WTC11 (cell line): ENCODE data around the gene TOMM5. TPM values are rescaled to one million over a fixed set of nuclear protein-coding genes. Genes with fewer than 3 reads are reported as not detected.

ENCODE experiments used
- ATAC-seq: fragments of 200-7000 bp; cut with Tn5 transposase; 2 replicates; pipeline ENCODE4 v1.10.0; 2021; ENCODE audit warnings: mild to moderate bottlenecking, moderate library complexity
- CTCF ChIA-PET: fragments of 300-600 bp; sonication (Branson Sonifier 250); formaldehyde crosslinking; loops from one replicate; lab custom pipeline; 2021; ENCODE audit warnings: antibody characterized with exemption; lab: Charles Lee
- POLR2A ChIA-PET: fragments of 350-600 bp; sonication (Branson Sonifier 250); formaldehyde crosslinking; loops from one replicate; lab custom pipeline; 2021; ENCODE audit warnings: antibody characterized with exemption; lab: Charles Lee
- DNase-seq: peaks from one replicate; pipeline ENCODE4 v3.0.0; 2021; ENCODE audit warnings: low spot score
- H3K27ac Mint-ChIP-seq: 2 replicates; pipeline ENCODE4 v1.8.0; 2021; ENCODE audit warnings: mixed read lengths
- H3K27me3 Mint-ChIP-seq: 2 replicates; pipeline ENCODE4 v1.8.0; 2021; ENCODE audit warnings: low read depth, mild to moderate bottlenecking, moderate library complexity, mixed read lengths
- H3K36me3 Mint-ChIP-seq: 2 replicates; pipeline ENCODE4 v1.8.0; 2021; ENCODE audit warnings: mixed read lengths
- H3K4me1 Mint-ChIP-seq: 2 replicates; pipeline ENCODE4 v1.8.0; 2022; ENCODE audit warnings: mixed read lengths
- H3K4me3 Mint-ChIP-seq: 2 replicates; pipeline ENCODE4 v1.8.0; 2021; ENCODE audit warnings: mild to moderate bottlenecking, moderate library complexity, mixed read lengths
- H3K9me3 Mint-ChIP-seq: 2 replicates; pipeline ENCODE4 v1.8.0; 2021; ENCODE audit warnings: mixed read lengths
- ATF1 ChIP-seq: sonication (generic); formaldehyde crosslinking; IDR thresholded peaks from 2 replicates; pipeline ENCODE4 v1.8.1; 2023; ENCODE audit warnings: mild to moderate bottlenecking, moderate library complexity, missing genetic modification reagents
- CREB1 ChIP-seq: sonication (generic); formaldehyde crosslinking; IDR thresholded peaks from 2 replicates; pipeline ENCODE4 v1.8.0; 2023; ENCODE audit warnings: mild to moderate bottlenecking, missing genetic modification reagents
- ETV6 ChIP-seq: sonication (generic); formaldehyde crosslinking; IDR thresholded peaks from 2 replicates; pipeline ENCODE4 v1.8.1; 2022; ENCODE audit warnings: mild to moderate bottlenecking, missing genetic modification reagents
- FOXJ3 ChIP-seq: sonication (generic); formaldehyde crosslinking; IDR thresholded peaks from 2 replicates; pipeline ENCODE4 v1.9.0; 2021; ENCODE audit warnings: missing genetic modification reagents, mild to moderate bottlenecking, borderline replicate concordance
- HMGA2 ChIP-seq: fragments of 250-450 bp; sonication (Bioruptor Pico); IDR thresholded peaks from 2 replicates; pipeline ENCODE4 v1.4.0; 2021; ENCODE audit warnings: mild to moderate bottlenecking, moderate library complexity
- IRF1 ChIP-seq: sonication (generic); formaldehyde crosslinking; IDR thresholded peaks from 2 replicates; pipeline ENCODE4 v1.8.0; 2023; ENCODE audit warnings: missing genetic modification reagents
- JUN ChIP-seq: sonication (generic); formaldehyde crosslinking; IDR thresholded peaks from 2 replicates; pipeline ENCODE4 v1.8.0; 2023; ENCODE audit warnings: mild to moderate bottlenecking, missing genetic modification reagents
- MAX ChIP-seq: sonication (generic); formaldehyde crosslinking; IDR thresholded peaks from 2 replicates; pipeline ENCODE4 v1.8.0; 2022; ENCODE audit warnings: mild to moderate bottlenecking, missing genetic modification reagents
- NFE2L1 ChIP-seq: sonication (generic); formaldehyde crosslinking; IDR thresholded peaks from 2 replicates; pipeline ENCODE4 v1.8.1; 2023; ENCODE audit warnings: missing genetic modification reagents
- NR3C1 ChIP-seq: sonication (generic); formaldehyde crosslinking; conservative IDR thresholded peaks from 2 replicates; pipeline ENCODE4 v1.8.1; 2023; ENCODE audit warnings: low read depth, mild to moderate bottlenecking, missing genetic modification reagents
- RORB ChIP-seq: fragments of 250-450 bp; sonication (Bioruptor Pico); IDR thresholded peaks from 2 replicates; pipeline ENCODE4 v1.9.0; 2021; ENCODE audit warnings: mild to moderate bottlenecking
- SMAD4 ChIP-seq: sonication (generic); formaldehyde crosslinking; IDR thresholded peaks from 2 replicates; pipeline ENCODE4 v1.8.0; 2022; ENCODE audit warnings: mild to moderate bottlenecking, missing genetic modification reagents
- TCF7 ChIP-seq: sonication (generic); formaldehyde crosslinking; IDR thresholded peaks from 2 replicates; pipeline ENCODE4 v1.8.0; 2022; ENCODE audit warnings: mild to moderate bottlenecking, low read depth, missing genetic modification reagents, moderate library complexity
- ZMAT4 ChIP-seq: fragments of 250-450 bp; sonication (Bioruptor Pico); IDR thresholded peaks from 2 replicates; pipeline ENCODE4 v1.9.0; 2021; ENCODE audit warnings: mild to moderate bottlenecking
- ZNF138 ChIP-seq: sonication (generic); formaldehyde crosslinking; conservative IDR thresholded peaks from 2 replicates; pipeline ENCODE4 v1.8.1; 2022; ENCODE audit warnings: mild to moderate bottlenecking, moderate library complexity, missing genetic modification reagents
- ZNF396 ChIP-seq: fragments of 250-450 bp; sonication (Bioruptor Pico); IDR thresholded peaks from 2 replicates; pipeline ENCODE4 v1.8.0; 2021; ENCODE audit warnings: mild to moderate bottlenecking, moderate library complexity, borderline replicate concordance
- ZNF532 ChIP-seq: fragments of 250-450 bp; sonication (Bioruptor Pico); IDR thresholded peaks from 2 replicates; pipeline ENCODE4 v1.9.0; 2021; ENCODE audit warnings: mild to moderate bottlenecking, borderline replicate concordance
- total RNA-seq: library from RNA; stranded (reverse); gene quantifications from 3 replicates; pipeline ENCODE4 v1.2.3, GENCODE V29; 2021
- TF ChIP-seq, protein P1 (sequence below): fragments of 250-450 bp; sonication (Bioruptor Pico); IDR thresholded peaks from 2 replicates; pipeline ENCODE4 v1.8.0; 2021; ENCODE audit warnings: mild to moderate bottlenecking
- TF ChIP-seq, protein P2 (sequence below): sonication (generic); formaldehyde crosslinking; IDR thresholded peaks from 2 replicates; pipeline ENCODE4 v1.8.1; 2022; ENCODE audit warnings: mild to moderate bottlenecking, missing genetic modification reagents, moderate library complexity, borderline replicate concordance
- TF ChIP-seq, protein P3 (sequence below): sonication (generic); formaldehyde crosslinking; conservative IDR thresholded peaks from 2 replicates; pipeline ENCODE4 v1.8.1; 2023; ENCODE audit warnings: mild to moderate bottlenecking, low read depth, missing genetic modification reagents, moderate library complexity
- TF ChIP-seq, protein P4 (sequence below): fragments of 250-450 bp; sonication (Bioruptor Pico); IDR thresholded peaks from 2 replicates; pipeline ENCODE4 v1.9.0; 2021; ENCODE audit warnings: mild to moderate bottlenecking
- TF ChIP-seq, protein P5 (sequence below): sonication (generic); formaldehyde crosslinking; IDR thresholded peaks from 2 replicates; pipeline ENCODE4 v1.8.0; 2022; ENCODE audit warnings: mild to moderate bottlenecking, missing genetic modification reagents

The TOMM5 gene
- total RNA-seq, 1 experiment from 2014 or later = 112 TPM

- H3K36me3 Mint-ChIP-seq = no peaks in the 10 kb centered on the region
- H3K4me1 Mint-ChIP-seq = no peaks in the 10 kb centered on the region
- no peak for ATAC-seq
- CTCF ChIA-PET = no interaction called here
- H3K27me3 Mint-ChIP-seq = peaks cover 8% of the 10 kb centered on the region
- TF ChIP-seq, protein P1, sequence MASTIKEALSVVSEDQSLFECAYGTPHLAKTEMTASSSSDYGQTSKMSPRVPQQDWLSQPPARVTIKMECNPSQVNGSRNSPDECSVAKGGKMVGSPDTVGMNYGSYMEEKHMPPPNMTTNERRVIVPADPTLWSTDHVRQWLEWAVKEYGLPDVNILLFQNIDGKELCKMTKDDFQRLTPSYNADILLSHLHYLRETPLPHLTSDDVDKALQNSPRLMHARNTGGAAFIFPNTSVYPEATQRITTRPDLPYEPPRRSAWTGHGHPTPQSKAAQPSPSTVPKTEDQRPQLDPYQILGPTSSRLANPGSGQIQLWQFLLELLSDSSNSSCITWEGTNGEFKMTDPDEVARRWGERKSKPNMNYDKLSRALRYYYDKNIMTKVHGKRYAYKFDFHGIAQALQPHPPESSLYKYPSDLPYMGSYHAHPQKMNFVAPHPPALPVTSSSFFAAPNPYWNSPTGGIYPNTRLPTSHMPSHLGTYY (CRISPR knock-in tag) = no peak
- TF ChIP-seq ZMAT4 (CRISPR knock-in tag) (no peak), HMGA2 (no peak), CREB1 (CRISPR knock-in tag) (no peak), ZNF138 (no peak), RORB (no peak), TCF7 (CRISPR knock-in tag) (no peak), ETV6 (no peak), IRF1 (no peak), NR3C1 (CRISPR knock-in tag) (no peak), NFE2L1 (CRISPR knock-in tag) (no peak), ATF1 (CRISPR knock-in tag) (no peak)
- TF ChIP-seq, protein P2, sequence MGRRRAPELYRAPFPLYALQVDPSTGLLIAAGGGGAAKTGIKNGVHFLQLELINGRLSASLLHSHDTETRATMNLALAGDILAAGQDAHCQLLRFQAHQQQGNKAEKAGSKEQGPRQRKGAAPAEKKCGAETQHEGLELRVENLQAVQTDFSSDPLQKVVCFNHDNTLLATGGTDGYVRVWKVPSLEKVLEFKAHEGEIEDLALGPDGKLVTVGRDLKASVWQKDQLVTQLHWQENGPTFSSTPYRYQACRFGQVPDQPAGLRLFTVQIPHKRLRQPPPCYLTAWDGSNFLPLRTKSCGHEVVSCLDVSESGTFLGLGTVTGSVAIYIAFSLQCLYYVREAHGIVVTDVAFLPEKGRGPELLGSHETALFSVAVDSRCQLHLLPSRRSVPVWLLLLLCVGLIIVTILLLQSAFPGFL (CRISPR knock-in tag) = no peak
- TF ChIP-seq, protein P3, sequence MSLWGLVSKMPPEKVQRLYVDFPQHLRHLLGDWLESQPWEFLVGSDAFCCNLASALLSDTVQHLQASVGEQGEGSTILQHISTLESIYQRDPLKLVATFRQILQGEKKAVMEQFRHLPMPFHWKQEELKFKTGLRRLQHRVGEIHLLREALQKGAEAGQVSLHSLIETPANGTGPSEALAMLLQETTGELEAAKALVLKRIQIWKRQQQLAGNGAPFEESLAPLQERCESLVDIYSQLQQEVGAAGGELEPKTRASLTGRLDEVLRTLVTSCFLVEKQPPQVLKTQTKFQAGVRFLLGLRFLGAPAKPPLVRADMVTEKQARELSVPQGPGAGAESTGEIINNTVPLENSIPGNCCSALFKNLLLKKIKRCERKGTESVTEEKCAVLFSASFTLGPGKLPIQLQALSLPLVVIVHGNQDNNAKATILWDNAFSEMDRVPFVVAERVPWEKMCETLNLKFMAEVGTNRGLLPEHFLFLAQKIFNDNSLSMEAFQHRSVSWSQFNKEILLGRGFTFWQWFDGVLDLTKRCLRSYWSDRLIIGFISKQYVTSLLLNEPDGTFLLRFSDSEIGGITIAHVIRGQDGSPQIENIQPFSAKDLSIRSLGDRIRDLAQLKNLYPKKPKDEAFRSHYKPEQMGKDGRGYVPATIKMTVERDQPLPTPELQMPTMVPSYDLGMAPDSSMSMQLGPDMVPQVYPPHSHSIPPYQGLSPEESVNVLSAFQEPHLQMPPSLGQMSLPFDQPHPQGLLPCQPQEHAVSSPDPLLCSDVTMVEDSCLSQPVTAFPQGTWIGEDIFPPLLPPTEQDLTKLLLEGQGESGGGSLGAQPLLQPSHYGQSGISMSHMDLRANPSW (CRISPR knock-in tag) = no peak
- H3K27ac Mint-ChIP-seq = no peak overlapping the region
- no peak for DNase-seq
- H3K4me3 Mint-ChIP-seq = no peak overlapping the region
- POLR2A ChIA-PET = no interaction called here
- no peaks in the 10 kb centered on the region for H3K9me3 Mint-ChIP-seq
Measured at GRCh38 chr9:37604296-37604695, 11.9 kb upstream of the TOMM5 start.

GRCh38 chr9:37602817-37603216 is 10.4 kb upstream of the TOMM5 start:
- H3K27ac Mint-ChIP-seq = no peak overlapping the region
- H3K27me3 Mint-ChIP-seq = peaks cover 8% of the 10 kb centered on the region
- ATAC-seq = no peak
- H3K9me3 Mint-ChIP-seq = no peaks in the 10 kb centered on the region
- ChIA-PET POLR2A (no interaction called here), CTCF (interaction anchor here (1.2 kb wide), 1 partner anchor 66 kb away, joined by 3 read pairs; no protein-coding TSS in a partner anchor)
- H3K4me1 Mint-ChIP-seq = no peaks in the 10 kb centered on the region
- DNase-seq = no peak
- H3K4me3 Mint-ChIP-seq = no peak overlapping the region
- H3K36me3 Mint-ChIP-seq = no peaks in the 10 kb centered on the region
- no peak for TF ChIP-seq ZNF396 (CRISPR knock-in tag)
- TF ChIP-seq MAX (CRISPR knock-in tag) = no peak
- TF ChIP-seq, protein P4, sequence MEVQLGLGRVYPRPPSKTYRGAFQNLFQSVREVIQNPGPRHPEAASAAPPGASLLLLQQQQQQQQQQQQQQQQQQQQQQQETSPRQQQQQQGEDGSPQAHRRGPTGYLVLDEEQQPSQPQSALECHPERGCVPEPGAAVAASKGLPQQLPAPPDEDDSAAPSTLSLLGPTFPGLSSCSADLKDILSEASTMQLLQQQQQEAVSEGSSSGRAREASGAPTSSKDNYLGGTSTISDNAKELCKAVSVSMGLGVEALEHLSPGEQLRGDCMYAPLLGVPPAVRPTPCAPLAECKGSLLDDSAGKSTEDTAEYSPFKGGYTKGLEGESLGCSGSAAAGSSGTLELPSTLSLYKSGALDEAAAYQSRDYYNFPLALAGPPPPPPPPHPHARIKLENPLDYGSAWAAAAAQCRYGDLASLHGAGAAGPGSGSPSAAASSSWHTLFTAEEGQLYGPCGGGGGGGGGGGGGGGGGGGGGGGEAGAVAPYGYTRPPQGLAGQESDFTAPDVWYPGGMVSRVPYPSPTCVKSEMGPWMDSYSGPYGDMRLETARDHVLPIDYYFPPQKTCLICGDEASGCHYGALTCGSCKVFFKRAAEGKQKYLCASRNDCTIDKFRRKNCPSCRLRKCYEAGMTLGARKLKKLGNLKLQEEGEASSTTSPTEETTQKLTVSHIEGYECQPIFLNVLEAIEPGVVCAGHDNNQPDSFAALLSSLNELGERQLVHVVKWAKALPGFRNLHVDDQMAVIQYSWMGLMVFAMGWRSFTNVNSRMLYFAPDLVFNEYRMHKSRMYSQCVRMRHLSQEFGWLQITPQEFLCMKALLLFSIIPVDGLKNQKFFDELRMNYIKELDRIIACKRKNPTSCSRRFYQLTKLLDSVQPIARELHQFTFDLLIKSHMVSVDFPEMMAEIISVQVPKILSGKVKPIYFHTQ (CRISPR knock-in tag) = no peak
- no peak for TF ChIP-seq FOXJ3 (CRISPR knock-in tag)
- TF ChIP-seq, protein P5, sequence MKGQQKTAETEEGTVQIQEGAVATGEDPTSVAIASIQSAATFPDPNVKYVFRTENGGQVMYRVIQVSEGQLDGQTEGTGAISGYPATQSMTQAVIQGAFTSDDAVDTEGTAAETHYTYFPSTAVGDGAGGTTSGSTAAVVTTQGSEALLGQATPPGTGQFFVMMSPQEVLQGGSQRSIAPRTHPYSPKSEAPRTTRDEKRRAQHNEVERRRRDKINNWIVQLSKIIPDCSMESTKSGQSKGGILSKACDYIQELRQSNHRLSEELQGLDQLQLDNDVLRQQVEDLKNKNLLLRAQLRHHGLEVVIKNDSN (CRISPR knock-in tag) = no peak
- TF ChIP-seq JUN (CRISPR knock-in tag) = no peak
- no peak for TF ChIP-seq ETV6
- no peak for TF ChIP-seq HMGA2
- no peak for TF ChIP-seq SMAD4 (CRISPR knock-in tag)
- TF ChIP-seq ZNF532 (CRISPR knock-in tag) = no peak
